GM12878 (cell line): ENCODE results near the gene BOLA2B. TPM values are rescaled to one million over a fixed set of nuclear protein-coding genes. Genes with fewer than 3 reads are reported as not detected.

Experiments used
- ATAC-seq: fragments of 200-7000 bp; cut with Tn5 transposase; 3 replicates; pipeline ENCODE4 v1.9.1; 2020; ENCODE audit warnings: mild to moderate bottlenecking, moderate library complexity
- BruUV-seq: library from RNA; stranded (reverse); fragments of 400-500 nt; replicated peaks from 2 replicates; lab custom pipeline; 2021; lab: Mats Ljungman, UMichigan
- CTCF ChIA-PET: fragments of 300-600 bp; sonication (Branson Sonifier 250); formaldehyde crosslinking; extraction: SDS; loops from one replicate; lab custom pipeline; 2021; ENCODE audit warnings: inconsistent platforms; lab: Yijun Ruan, JAX
- POLR2A ChIA-PET: fragments of 350-600 bp; formaldehyde crosslinking; extraction: SDS; loops from one replicate; lab custom pipeline; 2021; ENCODE audit warnings: inconsistent platforms; lab: Charles Lee
- RAD21 ChIA-PET: fragments of 300-600 bp; sonication (Branson Sonifier 250); formaldehyde crosslinking; loops from one replicate; lab custom pipeline; 2023; ENCODE audit warnings: antibody characterized with exemption; ENCODE audit not compliant: unreplicated experiment; lab: Charles Lee
- SMC1A ChIA-PET: fragments of 300-600 bp; sonication (Branson Sonifier 250); formaldehyde crosslinking; loops from one replicate; lab custom pipeline; 2023; ENCODE audit not compliant: unreplicated experiment, uncharacterized antibody; lab: Charles Lee
- DNase-seq: peaks from one replicate; pipeline ENCODE4 v3.0.0-alpha.2; 2011; ENCODE audit warnings: low read depth, low spot score
- FAIRE-seq: peaks from 3 replicates; lab custom pipeline; 2011; peaks lifted over from hg19 to GRCh38; lab: Jason Lieb, UNC
- H2AFZ ChIP-seq: 2 replicates; pipeline ENCODE4 v1.6.0; 2011; ENCODE audit warnings: low read depth, low read length, control low read depth; ENCODE audit not compliant: control insufficient read depth
- H3K27ac ChIP-seq: 2 replicates; pipeline ENCODE4 v1.5.1; 2011; ENCODE audit warnings: control low read depth; ENCODE audit not compliant: control insufficient read depth, insufficient read depth
- H3K27me3 ChIP-seq, 2 experiments: replicated peaks in 1 of 2; 2 replicates each; pipeline versions ENCODE4 v1.6.0 to v1.6.1; 2011; ENCODE audit warnings: low read length in 1 of 2; ENCODE audit not compliant: control insufficient read depth in 2 of 2, insufficient read depth in 2 of 2
- H3K36me3 ChIP-seq, 2 experiments: 2 replicates each; pipeline ENCODE4 v1.5.1; 2011; ENCODE audit warnings: low read length in 1 of 2; ENCODE audit not compliant: control insufficient read depth in 2 of 2, insufficient read depth in 2 of 2
- H3K4me1 ChIP-seq: 2 replicates; pipeline ENCODE4 v1.6.1; 2011; ENCODE audit warnings: mild to moderate bottlenecking, low read length, moderate library complexity, mixed read lengths; ENCODE audit not compliant: control insufficient read depth, insufficient read depth
- H3K4me2 ChIP-seq: 2 replicates; pipeline ENCODE4 v1.6.0; 2011; ENCODE audit warnings: control low read depth; ENCODE audit not compliant: control insufficient read depth, insufficient read depth
- H3K4me3 ChIP-seq: fragments of 200-600 bp; sonication (generic); 2 replicates; pipeline ENCODE4 v1.5.1; 2016
- H3K79me2 ChIP-seq: 2 replicates; pipeline ENCODE4 v1.6.0; 2011; ENCODE audit warnings: low read length; ENCODE audit not compliant: control insufficient read depth, insufficient read depth
- H3K9ac ChIP-seq: 2 replicates; pipeline ENCODE4 v1.8.0; 2011; ENCODE audit warnings: low read length, control low read depth, mixed read lengths; ENCODE audit not compliant: control insufficient read depth, insufficient read depth
- H3K9me3 ChIP-seq: replicated peaks from 3 replicates; pipeline ENCODE4 v1.5.1; 2011; ENCODE audit warnings: mild to moderate bottlenecking, low read length; ENCODE audit not compliant: control insufficient read depth, insufficient read depth
- H4K20me1 ChIP-seq: 2 replicates; pipeline ENCODE4 v1.6.0; 2011; ENCODE audit not compliant: control insufficient read depth, insufficient read depth
- BRCA1 ChIP-seq: IDR thresholded peaks from 2 replicates; pipeline ENCODE4 v1.6.1; 2011; ENCODE audit warnings: low read depth, low read length, improper control_type of control experiment
- CBX3 ChIP-seq: fragments of 200-600 bp; sonication (generic); IDR thresholded peaks from 2 replicates; pipeline ENCODE4 v1.6.1; 2016; ENCODE audit warnings: low read depth, borderline replicate concordance
- NFXL1 ChIP-seq: fragments of 450-650 bp; IDR thresholded peaks from 2 replicates; pipeline ENCODE4 v1.6.1; 2017; ENCODE audit warnings: antibody characterized with exemption, mild to moderate bottlenecking, borderline replicate concordance
- SMARCA5 ChIP-seq: fragments of 450-650 bp; IDR thresholded peaks from 2 replicates; pipeline ENCODE4 v1.6.1; 2017; ENCODE audit warnings: mild to moderate bottlenecking
- SREBF1 ChIP-seq: IDR thresholded peaks from 2 replicates; pipeline ENCODE4 v1.6.1; 2012; ENCODE audit warnings: mild to moderate bottlenecking, low read length
- SRF ChIP-seq, 2 experiments: IDR thresholded peaks; 2 replicates each; pipeline ENCODE4 v1.6.1; 2011; ENCODE audit warnings: low read depth in 2 of 2, low read length in 2 of 2, mild to moderate bottlenecking in 1 of 2, moderate library complexity in 1 of 2
- YBX1 ChIP-seq: fragments of 450-650 bp; IDR thresholded peaks from 2 replicates; pipeline ENCODE4 v1.6.1; 2016; ENCODE audit warnings: antibody characterized with exemption
- ZNF24 ChIP-seq: fragments of 450-650 bp; IDR thresholded peaks from 2 replicates; pipeline ENCODE4 v1.6.1; 2017; ENCODE audit warnings: antibody characterized with exemption, mild to moderate bottlenecking
- WGBS: methylation state at CpG from one replicate; pipeline ENCODE4 v1.1.6; 2016; ENCODE audit warnings: low lambda C conversion rate; ENCODE audit not compliant: insufficient replicate concordance, insufficient coverage; ENCODE audit errors: missing lambda C conversion rate; 5-methylcytosine and 5-hydroxymethylcytosine counted together
- in situ Hi-C: fragments of 300-500 bp; cut with MboI; formaldehyde crosslinking; loops from 9 replicates; pipeline ENCODE4 v1.14.3; 2018; ENCODE audit warnings: mixed read lengths
- intact Hi-C: fragments of 100-400 bp; cut with micrococcal nuclease; formaldehyde crosslinking; loops from one replicate; pipeline ENCODE4 v1.14.2; 2022; ENCODE audit not compliant: unreplicated experiment
- polyA plus RNA-seq, 11 experiments: library from polyadenylated mRNA; depleted of rRNA in 4 of 11; unstranded in 6 of 11; stranded (reverse) in 5 of 11; fragments of >200 nt; fragmentation: Nextera tagmentation in 4 of 11; fragmentation: Illumina TruSeq in 1 of 11; extraction: Ambion mirVana in 4 of 11; extraction: Trizol in 1 of 11; gene quantifications; 1 replicate in 1 of 11; 2 replicates in 10 of 11; pipeline versions ENCODE4 v1.2.1 to v1.2.3, GENCODE V29; 2011 to 2016; ENCODE audit warnings: inconsistent platforms in 2 of 11, missing spikeins in 2 of 11, low read depth in 1 of 11
- total RNA-seq, 4 experiments: library from RNA; depleted of rRNA in 3 of 4; stranded (reverse); fragments of >200 nt in 3 of 4; fragmentation: Illumina TruSeq in 1 of 4; extraction: Trizol in 1 of 4; gene quantifications; 2 replicates each; pipeline versions ENCODE4 v1.2.1 to v1.2.3, GENCODE V29; 2013 to 2021
- TF ChIP-seq, protein P1 (sequence below): fragments of 450-650 bp; formaldehyde crosslinking; IDR thresholded peaks from 2 replicates; pipeline ENCODE4 v1.4.0; 2022; ENCODE audit warnings: mild to moderate bottlenecking, moderate library complexity

BOLA2B gene
- total and polyA plus RNA-seq, 10 of the 15 experiments (the other 5 are each of a cell fraction or from before 2014, with no cell fraction given): 39.9 to 292 (median 130) TPM

DNA sequence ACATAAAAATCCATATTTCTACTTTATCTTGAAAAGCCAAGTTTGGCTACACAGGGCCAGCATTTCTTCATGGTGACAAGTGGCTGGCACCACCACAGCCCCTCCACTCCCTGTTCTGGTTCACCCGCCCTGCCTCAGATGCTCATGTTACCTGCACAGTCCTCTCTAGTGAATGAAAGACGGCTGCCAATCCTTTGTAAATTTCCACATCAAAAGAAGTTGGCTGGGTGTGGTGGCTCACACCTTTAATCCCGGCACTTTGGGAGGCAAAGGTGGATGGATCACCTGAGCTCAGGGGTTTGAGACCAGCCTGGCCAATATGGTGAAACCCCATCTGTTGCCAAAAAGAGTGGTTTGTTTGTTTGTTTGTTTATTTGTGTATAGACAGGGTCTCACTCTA is 29.9 kb downstream of the BOLA2B start:
- Histone ChIP-seq H3K9me3 (peaks cover 2% of the 10 kb centered on the region; the same call in 1 of the 3 replicates), H3K4me1 (peaks cover 25% of the 10 kb centered on the region), H3K27ac (no peak overlapping the region), H3K9ac (no peak overlapping the region), H3K4me3 (no peak overlapping the region), H2AFZ (no peak overlapping the region), H4K20me1 (no peaks in the 10 kb centered on the region), H3K79me2 (no peaks in the 10 kb centered on the region), H3K27me3 (no peaks in the 10 kb centered on the region), H3K4me2 (no peak overlapping the region), H3K36me3 (no peaks in the 10 kb centered on the region)
- FAIRE-seq: no peak
- 81% methylated on average over 3 of the region's 3 CpGs for WGBS
- no peak for TF ChIP-seq SREBF1
- TF ChIP-seq CBX3: no peak
- no peak for TF ChIP-seq SMARCA5
- TF ChIP-seq ZNF24: no peak
- TF ChIP-seq, protein P1, sequence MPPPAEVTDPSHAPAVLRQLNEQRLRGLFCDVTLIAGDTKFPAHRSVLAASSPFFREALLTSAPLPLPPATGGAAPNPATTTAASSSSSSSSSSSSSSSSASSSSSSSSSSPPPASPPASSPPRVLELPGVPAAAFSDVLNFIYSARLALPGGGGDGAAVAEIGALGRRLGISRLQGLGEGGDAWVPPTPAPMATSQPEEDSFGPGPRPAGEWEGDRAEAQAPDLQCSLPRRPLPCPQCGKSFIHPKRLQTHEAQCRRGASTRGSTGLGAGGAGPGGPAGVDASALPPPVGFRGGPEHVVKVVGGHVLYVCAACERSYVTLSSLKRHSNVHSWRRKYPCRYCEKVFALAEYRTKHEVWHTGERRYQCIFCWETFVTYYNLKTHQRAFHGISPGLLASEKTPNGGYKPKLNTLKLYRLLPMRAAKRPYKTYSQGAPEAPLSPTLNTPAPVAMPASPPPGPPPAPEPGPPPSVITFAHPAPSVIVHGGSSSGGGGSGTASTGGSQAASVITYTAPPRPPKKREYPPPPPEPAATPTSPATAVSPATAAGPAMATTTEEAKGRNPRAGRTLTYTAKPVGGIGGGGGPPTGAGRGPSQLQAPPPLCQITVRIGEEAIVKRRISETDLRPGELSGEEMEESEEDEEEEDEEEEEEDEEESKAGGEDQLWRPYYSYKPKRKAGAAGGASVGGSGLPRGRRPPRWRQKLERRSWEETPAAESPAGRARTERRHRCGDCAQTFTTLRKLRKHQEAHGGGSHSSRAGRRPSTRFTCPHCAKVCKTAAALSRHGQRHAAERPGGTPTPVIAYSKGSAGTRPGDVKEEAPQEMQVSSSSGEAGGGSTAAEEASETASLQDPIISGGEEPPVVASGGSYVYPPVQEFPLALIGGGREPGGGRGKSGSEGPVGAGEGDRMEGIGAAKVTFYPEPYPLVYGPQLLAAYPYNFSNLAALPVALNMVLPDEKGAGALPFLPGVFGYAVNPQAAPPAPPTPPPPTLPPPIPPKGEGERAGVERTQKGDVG (CRISPR knock-in tag): no peak
- no peak for TF ChIP-seq YBX1
- TF ChIP-seq SRF (IDR thresholded peaks at IDR 0.05; ENCODE audit: low read depth in 2 of 2, low read length in 2 of 2): no peak
- TF ChIP-seq BRCA1: no peak
- TF ChIP-seq NFXL1: no peak
- RAD21 ChIA-PET: interaction anchor here (0.6 kb wide), 1 partner anchor 186 kb away, joined by 3 read pairs; no protein-coding TSS in a partner anchor
- in situ Hi-C loops: no loop called here
- POLR2A ChIA-PET: interaction anchor here (0.7 kb wide), 2 partner anchors 207 to 1240 kb away, joined by 4 to 6 read pairs; partner anchors contain the start of gene TBC1D10B
- ATAC-seq: no peak
- intact Hi-C loops: no loop called here
- CTCF ChIA-PET: no interaction called here
- no TSS peak for BruUV-seq
- SMC1A ChIA-PET: interaction anchor here (1.3 kb wide), 1 partner anchor 9 kb away, joined by 3 read pairs; no protein-coding TSS in a partner anchor
- no peak for DNase-seq
